ENCODE measurements around the gene LRP5.

DNA sequence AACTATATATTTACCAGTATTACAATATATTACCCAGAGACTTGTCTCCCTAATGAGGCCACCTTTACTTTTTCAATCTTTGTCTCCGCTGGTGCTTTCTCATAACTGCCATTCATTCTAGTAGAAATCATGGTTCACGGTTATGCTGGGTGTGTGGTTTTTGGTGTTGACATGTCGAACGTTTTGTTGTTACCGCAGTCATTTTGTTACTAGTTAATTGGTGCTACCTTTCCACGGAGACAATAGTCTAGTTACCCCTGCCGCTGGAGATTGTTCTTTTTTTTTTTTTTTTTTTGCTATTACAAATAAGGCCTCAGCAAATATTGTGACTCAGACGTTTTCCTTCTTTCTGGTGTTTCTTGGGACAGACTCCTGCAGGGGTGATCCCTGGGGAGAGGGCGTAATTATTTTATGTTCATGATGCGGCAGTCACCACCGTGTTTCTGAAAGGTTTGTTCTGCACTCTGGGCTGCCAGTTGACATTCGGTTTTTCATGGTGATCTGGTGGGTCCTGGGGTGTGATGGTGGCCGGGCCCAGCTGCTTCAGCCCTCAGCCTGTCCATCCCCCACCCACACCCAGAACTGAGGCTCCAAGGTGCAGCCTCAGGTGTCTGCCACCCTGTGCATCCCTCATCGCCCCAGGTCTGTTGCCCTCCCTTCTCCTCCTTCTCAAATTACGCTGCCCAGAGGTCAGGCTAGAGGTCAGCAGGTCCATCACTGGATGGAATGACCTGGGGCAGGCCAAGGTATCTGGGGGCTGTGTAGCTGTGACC is 28.6 kb downstream of the LRP5 start:
- TF ChIP-seq CTCF (IDR thresholded peaks at IDR 0.05; ENCODE audit: low read depth, low read length, poor library complexity, severe bottlenecking) = no peak
- no peak for TF ChIP-seq EZH2phosphoT487 (IDR thresholded peaks at IDR 0.05; ENCODE audit: borderline replicate concordance, low read length)
